NCI-H2107 (cell line): Measurements from ENCODE around the gene MBD3L2B.
A peak's percentile ranks its signal among the peaks of the same experiment; 100 is the strongest.

Source experiments
- DNase-seq: peaks from one replicate; lab custom pipeline; 2025; lab: John Stamatoyannopoulos, UW

Gene MBD3L2B

DNA sequence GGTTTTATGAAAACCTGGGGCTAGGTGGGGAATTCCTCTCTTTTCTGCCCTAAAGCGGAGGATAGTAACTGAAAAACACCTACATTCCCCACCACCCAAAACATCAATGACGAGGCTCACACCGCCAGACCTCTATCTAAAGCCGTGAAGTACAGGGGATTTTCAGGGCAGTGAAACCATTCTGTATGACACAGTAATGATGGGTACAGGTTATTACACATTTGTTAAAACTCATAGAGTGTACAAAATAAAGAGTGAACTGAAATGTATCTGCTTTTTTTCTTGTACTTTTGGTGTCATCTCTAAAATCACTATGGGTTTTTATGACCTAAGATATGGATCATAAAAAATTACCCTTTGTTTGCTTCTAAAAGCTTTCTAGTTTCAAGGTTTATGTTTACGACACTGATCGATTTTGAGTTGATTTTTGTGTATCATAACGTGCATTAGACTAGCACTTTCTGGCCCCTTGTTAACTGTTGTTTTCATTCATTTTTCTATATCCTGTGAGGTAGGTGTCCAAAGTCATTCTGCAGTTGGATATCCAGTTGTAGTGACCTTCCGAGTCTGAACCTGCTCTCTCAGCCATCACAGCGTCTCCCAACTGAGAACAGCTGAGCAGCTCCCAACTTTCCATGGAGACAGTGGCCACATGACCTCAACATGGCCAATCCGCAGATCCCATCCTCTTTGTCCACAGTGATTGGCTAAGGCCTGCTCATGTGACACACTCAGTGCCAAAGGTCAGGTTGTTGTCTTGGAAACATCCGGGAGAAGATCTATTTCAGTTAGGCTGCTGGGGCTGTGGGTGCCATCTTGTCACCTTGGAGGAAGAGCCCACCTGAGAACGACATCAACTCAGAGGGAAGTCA, 10.3 kb downstream of the MBD3L2B start:
- DNase-seq: no peak

DNA sequence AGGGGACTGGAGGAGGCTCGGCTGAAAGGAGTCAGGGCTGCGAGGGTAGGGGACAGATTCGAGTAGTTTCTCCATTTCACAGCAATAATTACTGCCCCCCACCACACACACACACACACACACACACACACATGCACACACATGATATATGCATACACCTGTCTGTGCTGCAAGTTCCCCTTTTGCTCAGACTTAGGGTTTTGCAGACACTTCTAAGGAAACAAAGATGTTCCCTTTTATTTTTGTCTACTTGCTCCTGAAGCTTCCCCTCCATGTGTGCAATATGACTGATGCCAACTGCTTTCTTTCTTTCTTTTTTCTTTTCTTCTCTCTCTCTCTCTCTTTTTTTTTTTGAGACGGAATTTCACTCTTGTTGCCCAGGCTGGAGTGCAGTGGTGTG, 13.4 kb downstream of the MBD3L2B start:
- no peak for DNase-seq

DNA sequence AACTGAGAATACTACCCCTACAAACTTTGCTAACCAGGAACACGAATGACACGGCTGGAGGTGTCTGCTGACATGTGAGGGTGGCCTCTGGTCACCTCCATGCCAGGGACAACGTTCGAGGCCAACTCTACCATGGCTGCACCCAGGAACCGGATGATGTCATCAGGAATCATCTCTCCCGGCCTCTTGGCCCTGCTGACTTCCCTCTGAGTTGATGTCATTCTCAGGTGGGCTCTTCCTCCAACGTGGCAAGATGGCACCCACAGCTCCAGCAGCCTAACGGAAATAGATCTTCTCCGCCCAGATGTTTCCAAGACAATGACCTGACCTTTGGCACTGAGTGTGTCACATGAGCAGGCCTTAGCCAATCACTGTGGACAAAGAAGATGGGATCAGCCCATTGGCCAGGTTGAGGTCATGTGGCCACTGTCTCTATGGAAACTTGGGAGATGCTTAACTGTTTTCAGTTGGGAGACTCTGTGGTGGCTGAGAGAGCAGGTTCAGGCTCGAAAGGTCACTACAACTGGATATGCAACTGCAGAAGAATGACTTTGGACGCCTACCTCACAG, 15.0 kb downstream of the MBD3L2B start:
- DNase-seq: no peak

DNA sequence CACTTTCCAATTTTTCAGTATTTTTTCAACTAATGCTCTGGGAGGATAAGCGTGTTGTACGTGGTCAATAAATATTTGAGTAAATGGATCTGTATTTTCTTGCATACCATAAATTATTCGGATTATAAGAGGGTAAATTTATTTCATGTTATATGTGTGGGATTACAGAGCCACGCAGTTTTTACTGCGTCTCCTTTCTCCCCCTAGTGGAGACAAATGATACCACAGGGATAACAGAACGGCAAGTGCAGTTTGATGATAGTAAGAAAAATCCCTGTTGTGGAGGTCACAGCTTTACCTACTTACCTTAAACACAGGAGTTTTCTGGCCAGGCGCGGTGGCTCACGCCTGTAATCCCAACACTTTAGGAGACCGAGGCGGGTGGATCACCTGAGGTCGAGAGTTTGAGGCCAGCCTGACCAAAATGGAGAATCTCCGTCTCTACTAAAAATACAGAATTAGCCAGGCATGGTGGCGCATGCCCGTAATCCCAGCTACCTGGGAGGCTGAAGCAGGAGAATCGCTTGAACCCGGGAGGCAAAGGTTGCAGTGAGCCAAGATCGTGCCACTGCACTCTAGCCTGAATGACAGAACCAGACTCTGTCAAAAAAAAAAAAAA, 16.8 kb downstream of the MBD3L2B start:
- peak; percentile 2 for DNase-seq

DNA sequence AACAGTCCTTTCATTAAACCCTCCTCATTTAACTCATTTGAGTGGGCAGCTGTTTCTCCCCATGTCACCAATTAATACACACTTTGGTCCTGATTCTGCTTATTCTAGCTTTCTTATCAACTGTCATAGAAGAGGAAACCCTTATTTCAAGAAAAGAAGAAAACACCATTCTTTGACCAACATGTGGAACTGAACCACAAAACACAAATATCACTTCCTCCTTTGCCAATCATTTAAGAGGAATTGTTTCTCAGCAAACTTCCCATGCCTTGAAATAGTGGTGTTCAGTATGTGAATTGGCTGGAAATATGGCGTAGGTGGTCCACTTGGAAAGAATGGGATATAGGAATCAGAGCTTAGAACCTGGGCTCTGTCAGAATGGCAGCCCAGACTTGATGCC, 20.4 kb downstream of the MBD3L2B start:
- no peak for DNase-seq

DNA sequence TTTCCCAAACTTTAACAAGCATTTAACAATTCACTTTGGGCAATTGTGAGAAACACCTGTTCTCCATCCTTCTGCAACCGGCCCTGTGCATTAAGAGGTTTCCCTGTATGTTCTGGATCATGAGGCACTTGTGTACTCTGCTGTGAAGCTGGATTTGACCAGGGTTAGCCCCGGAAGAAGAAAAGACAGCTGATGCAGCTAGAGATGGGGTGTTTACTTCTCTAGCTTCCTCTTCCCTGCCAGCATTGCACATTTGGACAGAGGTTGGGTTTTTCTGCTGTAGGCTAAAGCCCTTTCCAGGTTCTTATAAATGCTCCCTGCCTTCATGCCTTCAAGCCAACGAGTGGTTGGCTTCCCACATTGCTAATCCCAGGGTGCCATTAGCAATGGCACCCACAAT, 20.9 kb downstream of the MBD3L2B start:
- no peak for DNase-seq

DNA sequence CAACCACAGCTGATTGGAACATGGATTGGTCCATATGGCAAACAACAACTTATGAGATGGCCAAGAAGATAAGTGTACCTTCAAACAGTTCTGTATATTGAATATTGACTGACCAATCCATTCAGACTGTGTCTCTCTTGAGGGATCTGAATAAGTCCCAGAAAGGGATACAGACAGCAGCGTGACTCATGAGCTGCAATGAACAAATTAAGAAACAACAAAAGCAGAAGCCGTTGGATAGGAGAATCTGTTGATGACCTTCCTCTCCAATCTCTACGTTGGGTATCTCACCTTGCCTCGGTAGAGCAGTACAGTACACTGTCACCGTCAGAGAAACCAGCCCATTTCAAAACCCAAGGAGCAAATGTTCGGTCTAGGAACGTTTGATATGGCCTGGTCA, 21.3 kb downstream of the MBD3L2B start:
- no peak for DNase-seq

DNA sequence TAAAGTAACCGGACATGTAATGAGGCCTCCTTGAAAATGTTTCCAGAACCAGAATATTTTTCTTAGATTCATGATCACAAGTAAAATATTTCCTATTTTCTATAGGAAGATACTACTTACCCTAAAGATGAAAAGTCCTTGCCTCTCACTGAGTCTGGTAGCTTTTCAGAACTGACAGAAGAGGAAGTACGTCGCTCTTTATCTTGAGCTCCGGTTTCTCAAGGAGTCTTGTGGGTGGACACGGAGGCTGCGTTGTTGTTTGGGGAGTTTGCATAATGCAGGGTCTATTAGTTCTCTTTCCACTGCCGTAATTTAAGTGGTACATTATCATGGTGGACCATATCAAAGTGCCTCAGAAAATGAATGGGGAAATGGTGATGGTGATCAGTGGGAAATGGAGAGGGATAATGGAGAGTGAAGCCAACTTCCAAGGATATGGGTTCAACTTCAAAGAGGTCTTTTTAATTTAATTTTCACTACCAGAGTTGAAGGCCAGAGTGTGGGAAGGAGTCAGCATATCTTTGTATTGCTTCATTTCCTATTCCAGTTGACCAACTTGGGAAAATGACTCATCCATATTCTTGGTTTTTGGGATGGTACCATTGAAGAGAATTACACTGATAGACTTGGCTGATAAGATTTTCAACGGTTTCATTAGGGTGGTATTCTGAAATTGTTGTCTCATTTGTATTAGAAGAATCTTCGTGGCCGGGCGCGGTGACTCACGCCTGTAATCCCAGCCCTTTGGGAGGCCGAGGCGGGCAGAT, 23.4 kb downstream of the MBD3L2B start:
- DNase-seq: no peak

DNA sequence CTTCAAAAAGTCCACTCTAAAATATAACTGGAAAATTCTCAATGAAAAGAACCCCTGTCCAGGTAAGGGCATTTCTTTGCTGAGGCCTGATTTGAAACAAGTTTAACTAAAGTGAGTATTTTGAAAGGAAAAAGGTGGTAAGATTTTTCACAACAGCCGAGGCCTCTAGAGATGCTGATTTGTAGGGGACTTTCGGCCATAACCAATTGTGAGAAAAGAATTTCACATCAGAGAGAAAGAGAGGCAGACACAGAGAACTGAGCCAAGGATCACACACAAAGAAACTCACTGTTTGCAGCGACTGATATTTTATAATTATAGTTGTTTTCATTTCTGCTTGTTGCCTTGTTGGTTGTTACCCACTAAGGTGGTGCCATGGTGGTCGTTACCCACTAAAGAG, 24.4 kb downstream of the MBD3L2B start:
- no peak for DNase-seq

DNA sequence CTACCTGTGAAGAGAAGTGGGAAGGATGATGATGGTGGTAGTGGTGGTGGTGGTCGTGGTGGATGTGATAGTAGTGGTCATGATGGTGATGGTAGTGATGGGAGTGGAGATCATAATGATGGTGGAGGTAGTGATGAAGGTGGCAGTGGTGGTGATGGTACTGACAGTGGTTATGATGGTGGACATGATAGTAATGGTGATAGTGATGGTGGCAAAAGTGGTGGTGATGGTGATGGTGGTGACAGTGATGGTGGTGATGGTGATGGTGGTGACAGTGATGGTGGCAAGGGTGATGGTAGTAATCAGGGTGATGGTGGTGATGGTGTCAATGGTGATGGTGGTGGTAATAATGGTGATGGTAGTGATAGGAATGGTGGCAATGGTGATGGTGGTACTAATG, 26.2 kb downstream of the MBD3L2B start:
- DNase-seq: no peak

DNA sequence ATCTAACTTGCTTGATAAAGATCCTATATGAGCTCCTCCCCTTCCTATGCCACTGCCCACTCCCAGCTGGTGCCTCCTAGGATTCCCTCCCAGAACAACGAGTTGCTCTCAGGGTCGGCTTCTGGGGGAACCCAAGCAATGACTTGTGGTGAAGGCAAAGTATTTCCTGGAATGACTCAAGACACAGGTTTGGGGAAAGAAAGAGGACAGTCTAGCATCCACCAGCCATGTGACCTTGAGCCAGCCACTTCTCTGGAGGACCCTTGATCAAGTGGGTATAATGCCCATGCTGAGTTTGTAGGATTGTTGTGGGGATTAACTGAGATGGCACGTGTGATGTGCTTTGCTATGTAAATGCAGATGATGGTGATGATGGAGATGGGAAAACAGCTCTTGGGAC, 33.0 kb downstream of the MBD3L2B start:
- DNase-seq: no peak

DNA sequence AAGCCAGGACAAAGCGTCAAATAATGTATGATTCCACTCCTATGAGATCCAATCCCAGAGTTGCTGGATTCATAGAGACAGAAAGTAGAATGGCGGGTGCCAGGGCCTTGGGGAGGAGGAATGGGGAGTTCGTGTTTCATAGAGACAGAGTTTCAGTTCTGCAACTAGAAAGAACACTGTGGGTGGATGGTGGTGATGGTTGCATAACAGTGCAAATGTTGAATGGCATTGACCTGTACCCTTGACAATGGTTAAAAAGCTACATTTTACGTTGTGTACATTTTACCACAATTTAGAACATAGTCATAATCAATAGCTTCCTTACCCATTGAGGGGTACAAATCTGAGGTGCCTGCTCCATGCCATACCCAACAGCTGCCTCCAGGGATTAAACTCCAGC, 33.4 kb downstream of the MBD3L2B start:
- DNase-seq: no peak

DNA sequence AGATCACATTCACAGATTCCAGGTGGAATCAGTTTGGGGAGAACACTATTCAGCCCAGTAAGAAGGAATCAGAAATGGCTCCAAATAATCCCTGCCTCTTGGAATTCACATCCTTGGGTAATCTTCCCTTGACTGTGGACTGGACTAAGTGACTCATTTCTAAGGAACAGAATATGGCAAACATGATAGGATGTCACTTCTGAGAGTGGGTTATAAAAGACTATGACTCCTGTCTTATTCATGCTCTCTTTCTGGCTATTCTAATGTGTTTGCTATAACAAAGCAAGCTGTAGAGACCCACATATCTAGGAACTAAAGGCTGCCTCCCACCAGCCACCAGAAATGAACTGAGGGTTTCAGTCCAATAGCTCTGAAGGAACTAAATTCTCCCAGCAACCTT, 37.8 kb downstream of the MBD3L2B start:
- DNase-seq: no peak

DNA sequence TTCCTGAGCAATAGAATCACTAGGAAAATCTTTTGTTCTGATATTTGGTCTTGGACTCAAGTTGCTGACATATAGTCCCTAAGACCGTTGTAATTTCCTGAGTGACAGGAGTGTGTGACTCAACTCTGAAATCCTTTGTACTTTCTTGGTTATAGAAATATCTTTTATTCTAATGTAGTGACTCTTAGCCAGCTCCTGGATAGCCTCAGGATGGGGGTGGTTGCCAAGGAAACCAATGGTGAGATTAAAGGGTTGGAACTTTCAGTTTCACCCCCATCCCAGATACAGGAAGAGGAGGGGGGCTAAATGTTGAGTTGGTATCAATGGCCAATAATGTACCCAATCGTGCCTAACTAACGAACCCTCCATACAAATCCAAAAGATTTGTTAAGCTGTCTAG, 41.8 kb downstream of the MBD3L2B start:
- no peak for DNase-seq

DNA sequence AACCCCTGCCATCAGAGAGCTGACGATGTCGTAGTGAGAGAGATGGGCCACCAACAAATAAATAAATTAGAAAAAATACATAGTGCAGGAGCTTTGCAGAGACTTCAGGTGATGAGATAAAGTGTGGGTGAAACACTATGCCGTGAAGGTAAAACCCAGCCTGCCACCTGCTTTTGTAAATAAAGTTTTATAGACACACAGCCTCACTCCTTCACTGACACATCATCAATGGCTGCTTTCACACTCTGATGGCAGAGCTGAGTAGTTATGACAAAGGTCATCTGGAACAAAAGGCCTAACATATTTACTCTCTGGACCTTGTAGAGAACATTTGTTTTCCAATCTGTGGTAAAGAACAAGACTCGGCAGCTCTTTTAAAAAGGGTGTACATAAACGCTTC, 45.0 kb downstream of the MBD3L2B start:
- no peak for DNase-seq

DNA sequence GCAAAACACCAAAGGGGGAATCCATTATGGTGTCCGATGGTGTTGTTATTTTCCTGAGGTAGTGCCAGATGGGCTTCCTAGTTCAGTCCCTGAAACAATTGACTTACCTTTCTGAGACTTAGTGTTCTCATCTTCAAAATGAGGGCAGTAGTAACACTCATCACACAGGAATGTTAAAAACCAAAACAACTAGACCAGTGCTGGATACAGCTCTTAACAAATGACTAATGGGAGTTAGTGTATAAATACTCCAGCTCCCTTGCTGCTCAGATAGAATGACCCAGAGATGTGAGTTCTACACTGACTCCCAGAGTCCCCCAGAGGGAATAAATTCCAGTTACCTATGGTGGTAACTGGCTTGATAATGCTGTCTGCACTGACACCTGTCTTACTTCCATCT, 49.9 kb downstream of the MBD3L2B start:
- no peak for DNase-seq

DNA sequence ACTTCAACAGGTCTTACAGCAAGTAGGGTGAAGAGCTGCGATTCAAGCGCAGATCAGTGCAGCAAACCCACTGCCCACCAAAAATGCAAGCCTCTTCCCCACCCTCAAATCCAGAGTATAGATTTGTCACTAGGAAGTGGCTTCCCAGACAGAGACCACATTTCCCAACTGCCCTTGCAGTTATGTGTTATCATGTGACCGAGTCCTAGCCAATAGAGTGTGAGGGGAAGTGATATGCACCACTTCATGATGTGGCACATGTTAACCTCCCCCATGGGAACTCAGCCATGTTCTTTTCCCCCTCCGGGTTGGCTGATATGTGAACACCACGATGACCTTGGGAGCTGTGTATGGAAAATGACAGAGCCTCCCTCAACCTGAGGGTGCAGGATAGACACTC, 50.8 kb downstream of the MBD3L2B start:
- no peak for DNase-seq

DNA sequence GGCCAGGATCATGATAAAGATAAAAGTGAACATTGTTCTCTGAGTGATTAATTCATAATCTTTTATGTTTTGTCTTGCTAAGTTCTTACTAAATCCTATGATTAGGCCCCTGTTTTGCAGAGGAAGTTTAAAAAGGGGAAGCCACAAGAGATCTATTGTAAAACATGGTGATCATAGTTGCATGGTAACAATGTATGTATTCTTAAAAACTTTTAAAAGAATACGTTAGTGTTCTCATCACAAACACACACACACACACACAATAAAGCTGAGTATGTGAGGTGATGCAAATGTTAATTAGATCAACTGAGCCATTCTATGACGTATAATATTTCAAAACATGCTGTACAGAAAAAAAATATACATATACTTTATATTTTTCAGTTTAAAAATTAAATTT, 51.2 kb downstream of the MBD3L2B start:
- no peak for DNase-seq

DNA sequence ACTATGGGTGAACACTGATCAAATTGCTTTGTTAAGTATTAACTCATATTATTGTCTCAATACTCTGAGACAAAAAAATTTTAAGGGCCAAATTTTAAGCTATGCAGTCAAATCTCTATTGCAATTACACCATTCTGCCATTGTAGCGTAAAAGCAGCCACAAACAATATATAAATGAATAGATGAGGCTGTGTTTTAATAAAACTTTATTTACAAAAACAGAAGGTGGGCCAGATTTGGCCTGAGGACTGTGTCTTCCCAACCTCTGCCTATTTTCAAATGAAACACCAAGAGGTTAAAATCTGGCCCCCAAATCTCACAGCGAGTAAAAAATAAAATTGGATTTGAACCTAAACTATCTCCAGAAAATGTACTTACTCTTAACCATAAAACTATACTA, 51.7 kb downstream of the MBD3L2B start:
- no peak for DNase-seq
